ENCODE data around the gene MEGF9. TPM values are rescaled to one million over a fixed set of nuclear protein-coding genes. Genes with fewer than 3 reads are reported as not detected.

Gene MEGF9
- total RNA-seq, 4 donors from 2014 or later, result 65.2 to 194 (median 138) TPM

GRCh38 chr9:120609636-120610035 lies 104.6 kb downstream of the MEGF9 start:
- Histone ChIP-seq H3K27me3 (no peaks in the 10 kb centered on the region), H3K4me1 (peaks cover 0 to 6% of the 10 kb centered on the region in 2 donors), H3K9me3 (no peaks in the 10 kb centered on the region), H3K4me3 (replicated peaks in 1 of 3) (no peak overlapping the region), H3K27ac (no peak overlapping the region), H3K36me3 (peaks cover 13 to 22% of the 10 kb centered on the region in 2 donors)
- no peak for TF ChIP-seq POLR2A (IDR thresholded peaks at IDR 0.05)
- TF ChIP-seq CTCF (IDR thresholded peaks at IDR 0.05), result no peak
- intact Hi-C loops (cut with DNase I), result no loop called here
- WGBS, 2 donors, result 97 to 98% methylated on average over 2 of the region's 2 CpGs
- no peak for DNase-seq

GRCh38 chr9:120608421-120608820 lies 105.8 kb downstream of the MEGF9 start:
- Histone ChIP-seq H3K9me3 (no peaks in the 10 kb centered on the region), H3K27me3 (no peaks in the 10 kb centered on the region), H3K4me3 (replicated peaks in 1 of 3) (no peak overlapping the region), H3K36me3 (peaks cover 14 to 28% of the 10 kb centered on the region in 2 donors), H3K4me1 (peaks cover 0 to 6% of the 10 kb centered on the region in 2 donors), H3K27ac (no peak overlapping the region)
- TF ChIP-seq POLR2A (IDR thresholded peaks at IDR 0.05) (no peak), CTCF (IDR thresholded peaks at IDR 0.05) (no peak)
- no peak for DNase-seq
- intact Hi-C loops (cut with DNase I), result no loop called here

GRCh38 chr9:120603591-120603990 lies 110.7 kb downstream of the MEGF9 start:
- TF ChIP-seq CTCF (IDR thresholded peaks at IDR 0.05) (no peak), POLR2A (IDR thresholded peaks at IDR 0.05) (no peak)
- Histone ChIP-seq H3K27me3 (no peaks in the 10 kb centered on the region), H3K9me3 (no peaks in the 10 kb centered on the region), H3K36me3 (peaks cover 14 to 28% of the 10 kb centered on the region in 2 donors), H3K4me1 (peaks cover 0 to 6% of the 10 kb centered on the region in 2 donors), H3K4me3 (replicated peaks in 1 of 3) (no peak overlapping the region), H3K27ac (no peak overlapping the region)
- WGBS, 2 donors, result 90 to 91% methylated on average over 1 of the region's 1 CpG
- no peak for DNase-seq
- intact Hi-C loops (cut with DNase I), result no loop called here

GRCh38 chr9:120603010-120603409 lies 111.3 kb downstream of the MEGF9 start:
- DNase-seq, result no peak
- Histone ChIP-seq H3K4me3 (replicated peaks in 1 of 3) (no peak overlapping the region), H3K4me1 (peaks cover 0 to 6% of the 10 kb centered on the region in 2 donors), H3K27ac (no peak overlapping the region), H3K27me3 (no peaks in the 10 kb centered on the region), H3K36me3 (peaks cover 14 to 28% of the 10 kb centered on the region in 2 donors), H3K9me3 (no peaks in the 10 kb centered on the region)
- TF ChIP-seq CTCF (IDR thresholded peaks at IDR 0.05) (no peak), POLR2A (IDR thresholded peaks at IDR 0.05) (no peak)
- intact Hi-C loops (cut with DNase I), result no loop called here
- 95 to 96% methylated on average over 1 of the region's 1 CpG for WGBS, 2 donors

GRCh38 chr9:120593955-120594277 lies 120.4 kb downstream of the MEGF9 start:
- intact Hi-C loops (cut with DNase I), result no loop called here
- WGBS, 2 donors, result 27 to 29% methylated on average over 2 of the region's 2 CpGs
- Histone ChIP-seq H3K4me3 (replicated peaks in 1 of 3) (no peak overlapping the region), H3K27me3 (no peaks in the 10 kb centered on the region), H3K36me3 (no peaks in the 10 kb centered on the region), H3K27ac (no peak overlapping the region), H3K4me1 (no peaks in the 10 kb centered on the region), H3K9me3 (no peaks in the 10 kb centered on the region)
- DNase-seq, result no peak
- TF ChIP-seq CTCF (IDR thresholded peaks at IDR 0.05) (no peak), POLR2A (IDR thresholded peaks at IDR 0.05) (no peak)

Data from thyroid gland (tissue), 4 donors.